Mesenchymal stem cell (in vitro differentiated cells and primary cell): ENCODE data around the gene NDUFA8.

Source experiments
- DNase-seq: peaks from one replicate; pipeline ENCODE4 v3.0.0-alpha.2; 2013
- H2AFZ ChIP-seq: one replicate; pipeline ENCODE4 v1.6.1; 2013; ENCODE audit warnings: low read depth, mild to moderate bottlenecking, control low read depth, inconsistent platforms, low read length, moderate library complexity
- H2AK5ac ChIP-seq: 2 replicates; pipeline ENCODE4 v1.6.1; 2013; ENCODE audit warnings: low read length, moderate library complexity, mild to moderate bottlenecking, inconsistent platforms; ENCODE audit not compliant: severe bottlenecking
- H2BK120ac ChIP-seq: one replicate; pipeline ENCODE4 v1.6.1; 2013; ENCODE audit warnings: low read depth, mild to moderate bottlenecking, inconsistent platforms, low read length, moderate library complexity
- H2BK12ac ChIP-seq, 2 experiments: one replicate each; pipeline ENCODE4 v1.6.1; 2013; ENCODE audit warnings: inconsistent platforms in 2 of 2, low read length in 2 of 2, mild to moderate bottlenecking in 2 of 2, moderate library complexity in 2 of 2, control low read depth in 1 of 2
- H2BK15ac ChIP-seq: one replicate; pipeline ENCODE4 v1.6.1; 2013; ENCODE audit warnings: mild to moderate bottlenecking, low read depth, inconsistent platforms; ENCODE audit not compliant: poor library complexity, severe bottlenecking
- H2BK5ac ChIP-seq: 2 replicates; pipeline ENCODE4 v1.6.1; 2013; ENCODE audit warnings: low read depth, mild to moderate bottlenecking, low read length, control low read depth, inconsistent platforms; ENCODE audit not compliant: poor library complexity, severe bottlenecking
- H3K14ac ChIP-seq, 2 experiments: one replicate each; pipeline ENCODE4 v1.6.1; 2013; ENCODE audit warnings: inconsistent platforms in 2 of 2, low read length in 2 of 2, control low read depth in 1 of 2, mild to moderate bottlenecking in 1 of 2, moderate library complexity in 1 of 2
- H3K18ac ChIP-seq, 2 experiments: one replicate each; pipeline ENCODE4 v1.6.1; 2013; ENCODE audit warnings: inconsistent platforms in 2 of 2, low read length in 2 of 2, control low read depth in 1 of 2, low read depth in 1 of 2, mild to moderate bottlenecking in 1 of 2
- H3K23ac ChIP-seq, 2 experiments: one replicate each; pipeline ENCODE4 v1.6.1; 2013; ENCODE audit warnings: inconsistent platforms in 2 of 2, low read length in 2 of 2, mild to moderate bottlenecking in 2 of 2, moderate library complexity in 2 of 2, control low read depth in 1 of 2
- H3K27ac ChIP-seq: 2 replicates; pipeline ENCODE4 v1.5.1; 2013; ENCODE audit warnings: mild to moderate bottlenecking, moderate library complexity, low read length, control low read depth, inconsistent platforms; ENCODE audit not compliant: poor library complexity, severe bottlenecking
- H3K27me3 ChIP-seq, 2 experiments: 2 replicates each; pipeline versions ENCODE4 v1.6.1 to v1.7.0; 2013; ENCODE audit warnings: low read length in 2 of 2, mild to moderate bottlenecking in 2 of 2, moderate library complexity in 2 of 2, control low read depth in 1 of 2, inconsistent platforms in 1 of 2; ENCODE audit not compliant: control insufficient read depth in 1 of 2, insufficient read depth in 1 of 2
- H3K36me3 ChIP-seq, 2 experiments: 2 replicates each; pipeline versions ENCODE4 v1.6.1 to v1.7.0; 2013; ENCODE audit warnings: low read length in 2 of 2, control low read depth in 1 of 2, inconsistent platforms in 1 of 2, low read depth in 1 of 2, mild to moderate bottlenecking in 1 of 2; ENCODE audit not compliant: insufficient read depth in 2 of 2, control insufficient read depth in 1 of 2
- H3K4ac ChIP-seq, 2 experiments: one replicate each; pipeline ENCODE4 v1.6.1; 2013; ENCODE audit warnings: inconsistent platforms in 2 of 2, low read length in 2 of 2, mild to moderate bottlenecking in 2 of 2, moderate library complexity in 2 of 2, control low read depth in 1 of 2, low read depth in 1 of 2
- H3K4me1 ChIP-seq: 2 replicates; pipeline ENCODE4 v1.6.1; 2013; ENCODE audit warnings: low read depth, low read length, control low read depth; ENCODE audit not compliant: control insufficient read depth, insufficient read depth
- H3K4me2 ChIP-seq: 2 replicates; pipeline ENCODE4 v1.6.1; 2013; ENCODE audit warnings: low read length, mild to moderate bottlenecking, inconsistent platforms; ENCODE audit not compliant: poor library complexity, severe bottlenecking
- H3K4me3 ChIP-seq, 2 experiments: 2 replicates each; pipeline versions ENCODE4 v1.5.1 to v1.7.0; 2013; ENCODE audit warnings: low read length in 2 of 2, mild to moderate bottlenecking in 2 of 2, control low read depth in 1 of 2, low read depth in 1 of 2; ENCODE audit not compliant: insufficient read depth in 1 of 2
- H3K79me1 ChIP-seq: replicated peaks from 2 replicates; pipeline ENCODE4 v1.6.1; 2013; ENCODE audit warnings: mild to moderate bottlenecking, control low read depth, low read length, inconsistent platforms; ENCODE audit not compliant: poor library complexity, severe bottlenecking
- H3K9ac ChIP-seq: 2 replicates; pipeline ENCODE4 v1.7.0; 2013; ENCODE audit warnings: mild to moderate bottlenecking, low read length, moderate library complexity
- H3K9me3 ChIP-seq: 2 replicates; pipeline ENCODE4 v1.7.0; 2013; ENCODE audit warnings: mild to moderate bottlenecking, low read length; ENCODE audit not compliant: control insufficient read depth
- H4K8ac ChIP-seq: one replicate; pipeline ENCODE4 v1.6.1; 2013; ENCODE audit warnings: inconsistent platforms, mild to moderate bottlenecking, low read length, moderate library complexity
- H4K91ac ChIP-seq: one replicate; pipeline ENCODE4 v1.6.1; 2013; ENCODE audit warnings: mild to moderate bottlenecking, low read length, inconsistent platforms
- WGBS: methylation state at CpG from one replicate; pipeline ENCODE4 v1.1.7; 2013; ENCODE audit warnings: mixed read lengths; 5-methylcytosine and 5-hydroxymethylcytosine counted together

NDUFA8 gene

DNA sequence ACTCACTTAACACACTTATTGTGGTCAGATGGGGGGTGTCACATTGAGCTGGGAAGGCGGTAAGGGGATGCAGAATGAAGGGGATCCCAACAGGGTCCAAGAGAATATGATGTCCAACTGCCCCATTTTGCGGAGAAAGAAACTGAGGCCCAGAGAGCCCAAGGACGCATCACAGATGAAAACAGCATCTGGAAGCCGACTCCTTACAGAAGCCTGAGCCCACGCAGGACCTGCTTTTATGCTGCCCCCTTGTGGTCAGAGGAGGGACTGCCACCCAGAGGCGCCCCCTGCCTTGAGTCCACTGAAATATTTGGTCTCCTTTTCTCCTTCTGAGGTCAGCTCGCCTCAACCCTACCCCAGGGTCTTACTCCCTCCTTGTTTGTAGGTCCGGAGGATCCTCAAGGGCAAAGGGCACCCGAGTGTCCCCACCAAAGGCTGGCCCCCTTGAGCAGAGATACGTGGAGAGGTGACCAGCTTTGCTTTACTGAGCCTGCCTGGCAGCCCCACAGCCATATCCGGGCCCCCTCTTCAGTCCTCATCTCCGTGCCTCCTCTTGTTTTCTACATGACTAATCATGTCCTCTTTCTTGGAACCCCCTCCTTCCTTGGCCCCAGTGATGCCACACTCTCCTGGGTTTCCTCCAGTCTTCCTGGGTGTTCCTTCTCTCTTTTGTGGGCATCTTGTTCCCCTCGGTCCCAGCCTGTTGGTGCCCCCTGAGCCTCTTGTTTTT is 36.5 kb downstream of the NDUFA8 start:
- no peak overlapping the region for H3K9ac ChIP-seq
- H3K4ac ChIP-seq, result no peak overlapping the region
- H3K14ac ChIP-seq, result no peak overlapping the region
- no peaks in the 10 kb centered on the region for H3K79me1 ChIP-seq
- no peak overlapping the region for H2BK120ac ChIP-seq
- peaks cover 20% of the 10 kb centered on the region for H3K4me1 ChIP-seq
- H2BK12ac ChIP-seq, result no peak overlapping the region
- no peak overlapping the region for H2BK15ac ChIP-seq
- no peak overlapping the region for H4K91ac ChIP-seq
- H2AFZ ChIP-seq, result no peak overlapping the region
- H3K27ac ChIP-seq, result no peak overlapping the region
- 29% methylated on average over 13 of the region's 13 CpGs for WGBS
- no peaks in the 10 kb centered on the region for H3K9me3 ChIP-seq
- no peaks in the 10 kb centered on the region for H3K36me3 ChIP-seq
- no peak overlapping the region for H3K4me3 ChIP-seq
- no peak overlapping the region for H2AK5ac ChIP-seq
- no peak overlapping the region for H3K4me2 ChIP-seq
- no peak overlapping the region for H2BK5ac ChIP-seq
- peaks cover 13 to 35% of the 10 kb centered on the region in 2 experiments for H3K27me3 ChIP-seq
- no peak overlapping the region for H3K23ac ChIP-seq
- no peak overlapping the region for H4K8ac ChIP-seq
- DNase-seq, result peak; percentile 63
- no peak overlapping the region for H3K18ac ChIP-seq

GRCh38 chr9:122122468-122122867 is 37.1 kb downstream of the NDUFA8 start:
- peaks cover 13 to 33% of the 10 kb centered on the region in 2 experiments for H3K27me3 ChIP-seq
- no peaks in the 10 kb centered on the region for H3K36me3 ChIP-seq
- no peak overlapping the region for H4K8ac ChIP-seq
- H3K4me3 ChIP-seq, result no peak overlapping the region
- H2BK5ac ChIP-seq, result no peak overlapping the region
- no peak overlapping the region for H2AFZ ChIP-seq
- H3K14ac ChIP-seq, result no peak overlapping the region
- H3K4me1 ChIP-seq, result peaks cover 20% of the 10 kb centered on the region
- no peak overlapping the region for H3K23ac ChIP-seq
- 63% methylated on average over 6 of the region's 6 CpGs for WGBS
- H2AK5ac ChIP-seq, result no peak overlapping the region
- no peak overlapping the region for H2BK12ac ChIP-seq
- H4K91ac ChIP-seq, result no peak overlapping the region
- H3K27ac ChIP-seq, result no peak overlapping the region
- DNase-seq, result no peak
- H3K18ac ChIP-seq, result no peak overlapping the region
- no peak overlapping the region for H3K4me2 ChIP-seq
- no peak overlapping the region for H3K4ac ChIP-seq
- no peak overlapping the region for H2BK15ac ChIP-seq
- H3K79me1 ChIP-seq, result no peaks in the 10 kb centered on the region
- H3K9ac ChIP-seq, result no peak overlapping the region
- no peaks in the 10 kb centered on the region for H3K9me3 ChIP-seq
- H2BK120ac ChIP-seq, result no peak overlapping the region

- Histone ChIP-seq H3K18ac (no peak overlapping the region), H3K9ac (no peak overlapping the region), H3K4ac (no peak overlapping the region), H2BK5ac (no peak overlapping the region), H2BK15ac (no peak overlapping the region), H3K4me3 (no peak overlapping the region), H3K79me1 (no peaks in the 10 kb centered on the region), H3K27me3 (peaks cover 13 to 33% of the 10 kb centered on the region in 2 experiments), H3K36me3 (no peaks in the 10 kb centered on the region), H2BK120ac (no peak overlapping the region), H3K4me1 (peaks cover 16% of the 10 kb centered on the region), H2BK12ac (no peak overlapping the region), H2AFZ (no peak overlapping the region), H2AK5ac (no peak overlapping the region), H3K23ac (no peak overlapping the region), H4K8ac (no peak overlapping the region), H3K14ac (no peak overlapping the region), H3K9me3 (no peaks in the 10 kb centered on the region), H3K4me2 (no peak overlapping the region), H4K91ac (no peak overlapping the region), H3K27ac (no peak overlapping the region)
- WGBS, result 86% methylated on average over 6 of the region's 6 CpGs
- no peak for DNase-seq
Observed at GRCh38 chr9:122121931-122122330, 37.6 kb downstream of the NDUFA8 start.

DNA sequence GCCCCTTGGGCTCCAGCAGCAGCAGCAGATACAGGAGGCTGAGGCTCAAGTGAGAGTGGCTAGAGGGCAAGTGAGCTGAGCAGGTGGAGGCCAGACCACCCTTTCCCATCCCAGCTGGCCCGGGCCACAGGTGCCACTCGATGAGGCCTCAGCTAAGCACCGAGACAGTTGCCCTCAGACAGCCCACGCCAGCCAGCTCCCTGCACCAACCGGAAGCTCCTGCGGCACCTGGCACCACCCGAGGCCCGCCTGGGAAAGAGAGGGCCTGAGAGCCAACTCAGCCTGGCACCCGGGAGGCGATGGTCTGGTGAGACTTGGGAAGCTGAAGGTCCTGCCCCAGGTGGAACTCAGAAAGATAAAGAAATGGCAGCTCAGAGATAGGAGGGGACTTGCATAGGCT is 38.2 kb downstream of the NDUFA8 start:
- H3K27ac ChIP-seq, result no peak overlapping the region
- H3K23ac ChIP-seq, result no peak overlapping the region
- no peak overlapping the region for H2AFZ ChIP-seq
- DNase-seq, result no peak
- H2BK120ac ChIP-seq, result no peak overlapping the region
- WGBS, result 95% methylated on average over 10 of the region's 10 CpGs
- no peak overlapping the region for H3K4ac ChIP-seq
- H3K14ac ChIP-seq, result no peak overlapping the region
- no peaks in the 10 kb centered on the region for H3K9me3 ChIP-seq
- no peak overlapping the region for H3K9ac ChIP-seq
- no peak overlapping the region for H2BK15ac ChIP-seq
- H3K18ac ChIP-seq, result no peak overlapping the region
- no peak overlapping the region for H4K91ac ChIP-seq
- no peak overlapping the region for H2BK5ac ChIP-seq
- peaks cover 13 to 36% of the 10 kb centered on the region in 2 experiments for H3K27me3 ChIP-seq
- no peaks in the 10 kb centered on the region for H3K36me3 ChIP-seq
- no peaks in the 10 kb centered on the region for H3K79me1 ChIP-seq
- H4K8ac ChIP-seq, result no peak overlapping the region
- no peak overlapping the region for H3K4me3 ChIP-seq
- H2AK5ac ChIP-seq, result no peak overlapping the region
- H3K4me2 ChIP-seq, result no peak overlapping the region
- peaks cover 13% of the 10 kb centered on the region for H3K4me1 ChIP-seq
- H2BK12ac ChIP-seq, result no peak overlapping the region
